Measurements from ENCODE around the gene GRIN3B.

GRIN3B gene

GRCh38 chr19:1009041-1009980, 9.1 kb downstream of the GRIN3B start:
- no peak for DNase-seq

GRCh38 chr19:1009981-1010538, 9.8 kb downstream of the GRIN3B start:
- no peak for DNase-seq

- DNase-seq: no peak
Observed at GRCh38 chr19:1010586-1011510, 10.6 kb downstream of the GRIN3B start.

- no peak for DNase-seq
Observed at GRCh38 chr19:1011831-1012333, 11.7 kb downstream of the GRIN3B start.

- DNase-seq: no peak
Observed at GRCh38 chr19:1012334-1012733, 12.1 kb downstream of the GRIN3B start.

- DNase-seq: no peak
Observed at GRCh38 chr19:1013218-1013617, 13.0 kb downstream of the GRIN3B start.

GRCh38 chr19:1014161-1015060, 14.2 kb downstream of the GRIN3B start:
- no peak for DNase-seq

- DNase-seq: no peak
Observed at GRCh38 chr19:1015061-1015781, 15.0 kb downstream of the GRIN3B start.

GRCh38 chr19:1015782-1016646, 15.8 kb downstream of the GRIN3B start:
- no peak for DNase-seq

GRCh38 chr19:1016647-1017114, 16.5 kb downstream of the GRIN3B start:
- DNase-seq: no peak

- DNase-seq: no peak
Observed at GRCh38 chr19:1017115-1017905, 17.1 kb downstream of the GRIN3B start.

GRCh38 chr19:1017906-1018305, 17.7 kb downstream of the GRIN3B start:
- DNase-seq: no peak

- no peak for DNase-seq
Observed at GRCh38 chr19:1018393-1018792, 18.2 kb downstream of the GRIN3B start.

GRCh38 chr19:1018932-1019615, 18.9 kb downstream of the GRIN3B start:
- DNase-seq: no peak

GRCh38 chr19:1019616-1019961, 19.4 kb downstream of the GRIN3B start:
- no peak for DNase-seq

- DNase-seq: no peak
Observed at GRCh38 chr19:1019980-1020867, 20.0 kb downstream of the GRIN3B start.

- DNase-seq: peak; percentile 95
Observed at GRCh38 chr19:1020868-1021425, 20.7 kb downstream of the GRIN3B start, which contains the start of gene TMEM259. Gene TMEM259 (minus strand): TSS chr19:1021123. CDS start chr19:1020996, 127 bp downstream.
